Gastrocnemius medialis (tissue), 4 donors: ENCODE results near the gene IRS1.

Experiments used
- POLR2A ChIP-seq, 2 donors: fragments of 450-650 bp; IDR thresholded peaks; one replicate each; pipeline ENCODE4 v1.6.1; 2017; ENCODE audit warnings: antibody characterized with exemption in 2 of 2, mild to moderate bottlenecking in 2 of 2, moderate library complexity in 2 of 2
- TF ChIP-seq, protein P1 (sequence below), 5 experiments: fragments of 450-650 bp in 3 of 5; fragments of 200-600 bp in 2 of 5; sonication (generic) in 2 of 5; IDR thresholded peaks in 4 of 5; conservative IDR thresholded peaks in 1 of 5; 1 replicate in 4 of 5; 2 replicates in 1 of 5; pipeline ENCODE4 v1.5.1; 2016 to 2019; ENCODE audit warnings: antibody characterized with exemption in 5 of 5, mild to moderate bottlenecking in 3 of 5, moderate library complexity in 3 of 5

DNA sequence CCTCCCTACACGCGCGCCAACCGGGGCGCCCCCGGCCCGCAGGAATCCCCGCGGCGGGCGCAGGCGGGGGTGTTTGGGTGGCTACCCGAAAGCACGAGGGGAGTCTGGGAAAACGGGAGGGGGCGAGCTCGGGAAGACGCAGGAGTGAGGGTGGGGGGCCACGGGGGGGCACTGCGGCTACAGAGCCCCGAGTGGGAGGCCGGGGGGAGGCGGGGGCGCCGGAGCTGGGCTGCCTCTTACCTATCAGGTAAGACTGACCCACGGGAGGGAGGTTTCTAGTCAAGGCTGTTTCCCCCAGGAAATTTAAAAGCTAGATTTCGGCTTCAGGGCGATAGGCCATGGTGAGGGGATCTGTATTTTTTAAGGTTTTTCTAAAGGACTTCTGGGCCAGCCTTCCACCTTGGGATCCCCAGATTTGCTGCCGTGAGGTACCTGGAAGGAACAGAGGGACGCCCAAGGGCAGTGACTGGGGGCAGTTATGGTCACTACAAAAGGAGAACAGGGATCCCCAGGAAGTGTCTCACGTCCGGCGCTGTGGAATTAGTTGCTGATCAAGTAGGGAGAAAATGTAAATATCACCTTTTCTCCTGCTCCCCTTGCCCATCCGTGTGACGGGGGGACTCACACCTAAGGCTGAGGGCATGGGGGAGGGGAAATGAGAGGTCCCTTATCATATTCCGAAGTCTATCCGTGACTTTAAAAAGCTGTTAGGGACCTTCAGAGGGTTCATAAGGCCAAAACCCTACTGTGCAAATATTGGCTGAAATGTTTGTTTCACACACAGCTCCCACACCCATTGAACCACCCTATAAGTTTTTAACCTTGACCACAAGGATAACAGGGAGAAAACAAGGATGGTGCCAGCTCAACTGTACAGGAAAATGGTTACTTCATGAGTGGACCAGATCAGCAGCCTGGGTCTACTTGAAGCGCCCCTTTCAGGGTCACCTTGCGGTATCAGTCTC lies 638 bp upstream of the IRS1 start:
- TF ChIP-seq, protein P1, sequence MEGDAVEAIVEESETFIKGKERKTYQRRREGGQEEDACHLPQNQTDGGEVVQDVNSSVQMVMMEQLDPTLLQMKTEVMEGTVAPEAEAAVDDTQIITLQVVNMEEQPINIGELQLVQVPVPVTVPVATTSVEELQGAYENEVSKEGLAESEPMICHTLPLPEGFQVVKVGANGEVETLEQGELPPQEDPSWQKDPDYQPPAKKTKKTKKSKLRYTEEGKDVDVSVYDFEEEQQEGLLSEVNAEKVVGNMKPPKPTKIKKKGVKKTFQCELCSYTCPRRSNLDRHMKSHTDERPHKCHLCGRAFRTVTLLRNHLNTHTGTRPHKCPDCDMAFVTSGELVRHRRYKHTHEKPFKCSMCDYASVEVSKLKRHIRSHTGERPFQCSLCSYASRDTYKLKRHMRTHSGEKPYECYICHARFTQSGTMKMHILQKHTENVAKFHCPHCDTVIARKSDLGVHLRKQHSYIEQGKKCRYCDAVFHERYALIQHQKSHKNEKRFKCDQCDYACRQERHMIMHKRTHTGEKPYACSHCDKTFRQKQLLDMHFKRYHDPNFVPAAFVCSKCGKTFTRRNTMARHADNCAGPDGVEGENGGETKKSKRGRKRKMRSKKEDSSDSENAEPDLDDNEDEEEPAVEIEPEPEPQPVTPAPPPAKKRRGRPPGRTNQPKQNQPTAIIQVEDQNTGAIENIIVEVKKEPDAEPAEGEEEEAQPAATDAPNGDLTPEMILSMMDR (IDR thresholded peaks at IDR 0.05 in 4 of 5, conservative IDR thresholded peaks at IDR 0.05 in 1 of 5) = peak in 3 of 5 experiments; percentile 27 to 52 (median 37)
- TF ChIP-seq POLR2A (IDR thresholded peaks at IDR 0.05) = no peak
